ENCODE measurements around the gene CAPSL.
"Not testable (repeated sequence)": the region's sequence is repeated elsewhere in the genome, so short reads cannot be mapped to it uniquely, and the experiment has no call there.

CAPSL gene

DNA sequence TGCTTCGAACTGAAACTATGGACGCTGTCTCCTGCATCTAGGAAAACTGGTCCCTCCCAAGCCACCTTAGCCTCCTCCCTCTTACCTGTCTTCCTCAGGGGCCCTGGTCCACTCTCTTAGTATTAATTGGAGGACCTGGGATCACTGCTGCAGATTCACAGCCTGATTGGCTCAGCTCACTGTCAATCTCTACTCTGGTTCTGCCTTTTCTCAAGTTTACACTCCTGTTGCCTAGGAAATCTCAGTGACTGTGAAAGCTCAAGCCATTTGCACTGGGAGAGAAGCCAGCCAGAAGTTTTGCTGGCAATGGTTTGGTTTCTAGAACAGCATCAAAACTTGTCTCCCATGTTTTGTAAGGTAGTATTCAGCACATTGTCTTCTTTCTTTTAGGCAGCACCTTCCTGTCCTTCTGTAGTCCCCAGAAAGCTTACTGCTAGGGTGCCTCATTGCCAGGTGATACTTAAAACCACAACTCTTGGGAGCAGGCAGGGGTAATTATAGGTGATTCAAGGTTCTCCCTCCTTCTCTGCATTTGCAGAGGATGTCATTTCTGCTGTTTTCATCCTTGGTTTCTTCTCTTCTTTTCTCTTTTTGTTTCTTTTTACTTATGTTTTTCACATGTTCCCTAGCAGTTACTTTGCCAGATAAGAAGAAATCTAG, at the start of gene CAPSL:
TSS of gene CAPSL (minus strand) at position 55 of the 660 bp plus-strand sequence. CDS start 17,502 bp downstream, outside the sequence.
- DNase-seq (ENCODE audit: low read depth), result peak; percentile 36

DNA sequence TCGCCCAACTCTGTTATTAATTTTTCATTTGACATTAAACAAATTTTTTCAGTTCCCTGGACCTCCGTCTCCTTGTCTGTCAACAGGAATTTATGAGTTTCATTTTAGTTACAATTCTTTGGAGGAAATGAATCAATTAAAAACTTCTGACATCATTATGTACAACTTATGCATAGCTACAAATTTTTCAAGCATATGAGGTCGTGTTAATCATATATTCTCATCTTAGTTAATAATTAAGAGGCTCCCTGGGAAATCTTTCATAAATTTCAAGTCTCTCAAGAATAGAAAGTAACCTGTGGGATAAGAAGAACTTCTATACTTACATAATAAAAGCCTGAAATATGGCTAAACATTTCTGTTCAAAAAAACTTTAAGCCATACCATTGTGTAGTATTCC, 49.4 kb upstream of the CAPSL start:
- DNase-seq (ENCODE audit: low read depth), result no peak

DNA sequence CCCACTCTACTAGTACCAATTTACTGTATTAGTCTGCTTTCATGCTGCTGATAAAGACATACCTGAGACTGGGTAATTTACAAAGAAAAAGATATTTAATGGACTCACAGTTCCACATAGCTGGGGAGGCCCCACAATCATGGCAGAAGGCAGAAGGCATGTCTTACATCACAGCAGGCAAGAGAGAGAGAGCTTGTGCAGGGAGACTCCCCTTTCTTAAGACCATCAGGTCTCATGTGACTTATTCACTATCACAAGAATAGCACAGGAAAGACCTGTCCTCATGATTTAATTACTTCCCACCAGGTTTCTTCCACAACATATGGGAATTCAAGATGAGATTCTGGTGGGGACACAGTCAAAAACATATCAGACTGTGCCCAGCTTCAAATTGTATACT, 41.3 kb upstream of the CAPSL start:
- no peak for DNase-seq (ENCODE audit: low read depth)

DNA sequence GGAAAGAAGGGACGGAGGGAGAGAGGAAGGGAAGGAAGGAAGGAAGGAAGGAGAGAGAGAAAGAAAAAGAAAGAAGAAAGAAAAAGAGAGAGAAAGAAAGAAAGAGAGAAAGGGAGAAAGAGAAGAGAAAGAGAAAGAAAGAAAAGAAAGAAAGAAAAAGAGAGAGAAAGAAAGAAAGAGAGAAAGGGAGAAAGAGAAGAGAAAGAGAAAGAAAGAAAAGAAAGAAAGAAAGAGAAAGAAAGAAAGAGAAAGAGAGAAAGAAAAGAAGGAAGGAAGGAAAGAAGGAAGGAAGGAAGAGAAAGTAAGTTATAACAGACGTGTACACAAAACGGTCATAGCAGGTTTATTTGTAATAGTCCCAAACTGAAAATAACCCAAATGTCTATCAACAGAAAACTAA, 38.4 kb upstream of the CAPSL start:
- DNase-seq (ENCODE audit: low read depth), result not testable (repeated sequence)

DNA sequence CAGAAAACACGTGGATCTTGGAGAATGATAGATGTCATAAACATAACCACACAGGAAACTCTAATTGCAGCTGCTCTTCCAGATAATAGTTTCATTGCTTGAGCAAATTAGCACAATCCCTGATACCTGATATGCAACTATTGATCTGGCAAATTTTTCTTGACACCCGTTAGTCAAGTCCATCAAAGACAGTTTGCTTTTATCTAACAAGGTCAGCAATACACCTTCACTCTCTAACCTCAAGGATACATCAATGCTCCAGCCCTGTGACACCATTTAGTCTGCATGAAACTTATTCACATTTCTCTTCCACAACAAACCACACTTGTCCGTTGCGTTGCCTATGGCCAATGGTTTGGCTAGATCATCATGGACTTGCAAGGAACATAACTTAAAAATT, 36.1 kb upstream of the CAPSL start:
- DNase-seq (ENCODE audit: low read depth), result no peak

DNA sequence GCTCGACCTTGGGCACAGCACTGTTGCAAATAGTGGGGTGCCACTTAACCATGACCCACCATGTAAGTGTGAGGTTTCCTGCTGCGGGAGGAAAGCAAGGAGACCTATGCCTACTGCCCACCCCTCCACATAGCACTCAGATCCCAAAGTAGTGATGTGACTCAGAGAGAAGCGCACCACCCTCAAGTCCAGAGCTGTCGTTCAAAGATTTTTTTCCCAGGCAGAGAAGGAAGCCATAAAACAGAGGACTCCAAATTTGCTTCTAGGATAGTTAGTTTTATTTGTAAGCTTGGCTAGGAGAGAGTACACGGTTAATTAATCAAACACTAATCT, 33.4 kb upstream of the CAPSL start:
- DNase-seq (ENCODE audit: low read depth), result no peak

DNA sequence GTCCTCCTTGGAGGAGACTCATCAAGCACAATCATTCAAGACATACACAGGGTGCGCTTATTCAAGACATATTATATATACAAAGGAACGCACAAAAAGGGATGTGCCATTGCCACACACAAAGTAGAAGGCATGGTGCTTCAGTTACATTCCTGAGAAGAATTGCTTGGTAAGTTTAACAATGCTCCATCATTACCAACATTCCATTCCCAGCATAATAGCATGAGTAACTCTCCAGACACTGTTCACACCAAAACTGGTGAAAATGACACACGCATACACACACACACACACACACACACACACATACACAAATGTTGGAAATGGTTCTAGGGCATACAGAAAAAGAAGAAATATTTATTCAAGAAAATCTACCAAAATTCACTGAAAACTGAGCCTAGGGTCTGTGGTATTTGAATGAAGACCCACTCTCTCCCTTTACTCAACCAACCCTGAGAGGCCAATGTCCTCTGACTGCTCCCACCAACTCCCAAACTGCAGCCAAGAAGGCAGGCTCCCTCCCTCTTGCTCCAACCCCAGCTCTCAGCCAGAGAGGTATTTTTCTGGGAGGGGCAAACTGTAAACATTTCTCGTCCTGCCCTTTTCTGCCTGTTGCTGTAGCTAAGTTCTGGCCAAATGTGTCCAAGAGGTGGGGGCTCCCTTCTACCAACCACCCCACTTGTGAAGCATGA, 32.9 kb upstream of the CAPSL start:
- no peak for DNase-seq (ENCODE audit: low read depth)

DNA sequence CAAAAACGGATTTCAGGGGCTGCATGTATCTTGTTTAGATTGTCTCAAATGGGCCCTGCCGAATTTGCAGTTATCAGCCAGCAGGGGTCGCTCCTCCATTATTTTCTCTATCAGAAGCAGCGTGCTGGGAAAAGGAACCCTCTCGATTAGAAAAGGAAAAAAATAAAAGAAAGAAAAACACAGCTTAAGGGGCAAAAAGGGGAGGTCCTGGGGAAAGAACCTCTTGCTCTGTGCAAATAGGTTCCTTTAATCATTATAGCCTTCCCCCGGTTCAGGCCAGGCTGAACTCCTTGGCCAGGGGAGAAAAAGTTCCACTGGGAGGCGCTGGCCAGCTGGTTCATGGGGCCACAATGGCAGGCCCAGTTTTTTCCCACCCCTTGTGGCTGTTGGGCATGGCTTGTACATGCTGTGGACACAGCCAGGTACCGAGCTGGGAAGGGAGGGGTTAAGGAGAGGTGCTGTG, 25.0 kb upstream of the CAPSL start:
- DNase-seq (ENCODE audit: low read depth), result peak; percentile 51

DNA sequence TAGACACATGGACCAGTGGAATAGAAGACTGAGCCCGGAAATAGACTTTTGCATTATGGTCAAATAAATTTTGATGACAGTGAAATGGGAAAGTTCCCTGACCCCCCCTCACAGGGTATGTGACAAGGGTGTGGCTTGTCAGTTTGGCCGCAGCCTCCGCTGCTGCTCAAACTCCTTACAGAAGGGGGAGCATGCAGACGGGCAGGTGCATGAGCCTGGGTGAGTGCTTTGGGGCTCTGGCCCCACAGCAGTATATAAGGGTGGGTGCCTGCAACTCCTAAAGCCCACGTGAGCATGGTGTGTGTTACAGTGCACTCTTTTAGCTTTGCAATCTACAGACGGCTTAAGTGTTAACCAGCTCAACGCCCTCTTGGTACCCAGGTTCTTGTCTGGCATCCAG, 21.9 kb upstream of the CAPSL start:
- DNase-seq (ENCODE audit: low read depth), result no peak

DNA sequence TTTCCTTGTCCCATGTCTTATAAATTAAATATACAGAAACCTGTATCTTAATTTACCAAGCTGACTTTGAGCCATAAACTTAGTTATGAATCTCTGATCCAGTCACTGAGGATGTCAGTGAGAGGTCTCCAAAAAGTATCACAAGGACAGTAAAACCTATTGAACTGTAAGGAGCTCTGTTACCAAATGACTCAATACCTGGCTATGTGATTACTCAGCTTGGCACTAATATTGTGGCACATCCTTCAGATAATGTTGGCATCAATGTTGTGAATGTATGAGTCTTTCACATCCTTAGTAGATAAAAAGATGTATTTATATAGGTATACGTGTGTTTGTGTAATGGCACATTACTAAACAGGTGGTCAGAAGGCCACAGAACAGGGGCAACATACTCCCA, 18.0 kb upstream of the CAPSL start:
- peak; percentile 24 for DNase-seq (ENCODE audit: low read depth)

DNA sequence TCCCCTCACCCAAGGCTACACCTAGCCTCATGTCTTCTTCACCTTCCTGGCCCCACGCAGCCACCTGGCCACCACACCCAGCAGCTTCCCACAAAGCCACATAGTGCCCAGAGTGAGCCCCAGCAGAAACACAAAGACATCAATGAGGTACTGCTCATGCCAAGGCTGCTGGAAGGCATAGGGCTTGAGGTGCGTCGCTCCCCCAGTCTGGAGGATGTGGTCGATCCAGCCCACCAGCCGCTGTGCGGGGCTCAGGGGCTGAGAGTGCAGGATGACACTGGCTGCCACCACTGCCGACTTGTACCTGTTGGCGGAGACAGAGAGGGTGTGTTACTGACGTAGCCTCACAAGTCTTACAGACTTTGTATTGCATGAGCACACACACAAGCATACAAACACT, 15.8 kb upstream of the CAPSL start:
- no peak for DNase-seq (ENCODE audit: low read depth)

DNA sequence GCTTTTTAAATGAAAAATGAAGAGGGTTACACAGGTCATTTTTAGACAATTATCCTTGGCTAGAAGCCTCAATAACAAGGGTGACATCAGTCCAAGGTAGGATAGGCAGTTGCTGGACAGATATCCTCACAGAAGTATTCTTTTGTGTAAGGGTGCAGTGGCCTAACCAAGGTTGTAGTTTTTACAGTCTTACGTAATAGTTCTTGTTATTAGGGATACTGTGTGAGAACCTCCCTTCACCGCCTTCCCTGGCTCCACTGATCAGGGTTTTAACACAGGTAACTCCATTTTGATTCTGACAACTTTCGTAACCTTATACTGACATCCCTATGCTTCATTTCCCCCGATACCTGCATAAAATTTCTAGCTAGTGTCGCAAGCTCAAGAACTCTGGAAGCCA, 8.7 kb upstream of the CAPSL start:
- no peak for DNase-seq (ENCODE audit: low read depth)

DNA sequence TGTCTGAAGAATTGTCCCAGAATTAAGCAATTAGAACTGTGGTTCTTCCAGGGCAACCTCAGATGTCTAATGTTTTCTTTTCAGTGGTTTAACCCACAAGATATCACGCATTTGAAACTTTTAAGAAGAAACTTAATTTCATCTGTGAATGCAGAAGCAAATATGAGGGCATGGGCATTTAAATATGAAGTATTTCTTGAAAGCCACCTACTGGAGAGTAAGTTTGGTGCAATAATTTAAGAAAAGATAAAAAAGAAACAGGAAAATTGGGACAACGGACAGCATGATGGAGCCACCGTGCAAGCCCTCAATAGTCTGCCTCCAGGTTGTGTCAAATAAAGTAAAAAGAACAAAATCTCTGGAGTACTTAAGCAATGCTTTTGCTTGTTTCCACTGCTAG, 1.2 kb upstream of the CAPSL start:
- DNase-seq (ENCODE audit: low read depth), result peak; percentile 28

DNA sequence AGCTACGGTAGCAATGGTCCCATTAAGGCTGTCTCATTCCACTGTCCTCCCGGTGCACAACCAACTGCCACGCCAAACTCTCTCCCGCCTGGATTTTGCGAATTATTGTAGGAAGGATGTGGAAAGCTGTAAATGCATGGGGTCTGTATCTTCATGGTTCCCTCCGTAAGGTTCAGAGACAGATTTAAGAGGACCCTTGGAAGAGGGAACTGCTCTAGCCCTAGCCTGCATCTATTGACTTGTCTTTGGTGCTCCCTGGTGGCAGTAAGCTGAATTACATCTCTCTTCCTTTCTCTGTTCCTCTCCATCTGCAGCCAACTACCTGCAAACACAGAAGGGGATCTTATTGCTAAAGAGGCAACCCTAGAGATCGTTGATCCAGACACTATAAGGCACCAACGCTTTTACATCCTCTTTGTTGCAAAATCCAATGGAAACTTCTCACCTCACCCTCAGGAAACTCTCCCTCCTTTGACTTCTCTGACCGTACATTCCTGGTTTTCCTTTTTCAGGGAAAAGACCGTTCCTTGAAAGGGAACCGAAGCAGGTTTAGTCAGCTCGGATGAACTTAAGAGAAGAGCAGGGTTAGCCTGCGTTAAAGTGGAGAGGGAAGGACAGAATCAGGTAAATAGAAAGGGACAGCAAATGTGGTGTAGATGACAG, 11.9 kb downstream of the CAPSL start:
- peak; percentile 73 for DNase-seq (ENCODE audit: low read depth)

DNA sequence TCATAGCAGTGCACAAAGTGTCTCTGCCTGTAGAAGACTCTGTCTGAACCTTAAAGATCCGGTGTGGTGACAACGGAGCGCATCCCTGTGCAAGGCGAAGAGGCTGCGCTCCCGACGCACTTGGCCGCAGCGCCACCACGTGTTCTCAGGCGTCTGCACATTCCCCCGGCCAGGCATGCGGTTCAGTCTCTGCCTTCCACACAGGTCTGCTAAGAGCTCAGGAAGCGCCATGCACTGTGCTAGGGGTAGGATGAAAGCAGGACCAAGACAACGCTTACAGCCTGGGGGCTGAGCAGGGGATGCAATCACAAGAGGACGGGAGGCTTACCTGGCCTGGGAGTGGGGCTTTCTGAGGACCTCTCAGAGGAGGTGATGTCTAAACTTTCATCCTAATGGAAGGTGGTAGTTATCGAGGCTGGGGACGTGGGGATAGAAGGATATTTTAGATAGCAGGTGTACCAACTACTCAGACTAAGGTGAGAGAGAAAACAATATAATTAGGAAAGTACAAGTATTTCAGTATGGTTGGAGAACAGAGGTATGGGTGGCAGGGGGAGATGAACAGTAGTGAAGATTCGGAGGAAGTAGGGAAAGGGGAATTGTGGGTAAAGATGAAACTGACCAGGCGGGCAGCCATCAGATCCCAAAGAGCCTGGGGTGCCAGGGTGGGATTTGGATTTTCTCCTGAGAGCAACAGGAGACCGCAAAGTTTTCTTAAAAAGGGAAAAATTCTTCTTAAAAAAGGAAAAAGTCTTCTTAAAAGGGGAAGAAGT, 13.3 kb downstream of the CAPSL start:
- DNase-seq (ENCODE audit: low read depth), result peak; percentile 87

DNA sequence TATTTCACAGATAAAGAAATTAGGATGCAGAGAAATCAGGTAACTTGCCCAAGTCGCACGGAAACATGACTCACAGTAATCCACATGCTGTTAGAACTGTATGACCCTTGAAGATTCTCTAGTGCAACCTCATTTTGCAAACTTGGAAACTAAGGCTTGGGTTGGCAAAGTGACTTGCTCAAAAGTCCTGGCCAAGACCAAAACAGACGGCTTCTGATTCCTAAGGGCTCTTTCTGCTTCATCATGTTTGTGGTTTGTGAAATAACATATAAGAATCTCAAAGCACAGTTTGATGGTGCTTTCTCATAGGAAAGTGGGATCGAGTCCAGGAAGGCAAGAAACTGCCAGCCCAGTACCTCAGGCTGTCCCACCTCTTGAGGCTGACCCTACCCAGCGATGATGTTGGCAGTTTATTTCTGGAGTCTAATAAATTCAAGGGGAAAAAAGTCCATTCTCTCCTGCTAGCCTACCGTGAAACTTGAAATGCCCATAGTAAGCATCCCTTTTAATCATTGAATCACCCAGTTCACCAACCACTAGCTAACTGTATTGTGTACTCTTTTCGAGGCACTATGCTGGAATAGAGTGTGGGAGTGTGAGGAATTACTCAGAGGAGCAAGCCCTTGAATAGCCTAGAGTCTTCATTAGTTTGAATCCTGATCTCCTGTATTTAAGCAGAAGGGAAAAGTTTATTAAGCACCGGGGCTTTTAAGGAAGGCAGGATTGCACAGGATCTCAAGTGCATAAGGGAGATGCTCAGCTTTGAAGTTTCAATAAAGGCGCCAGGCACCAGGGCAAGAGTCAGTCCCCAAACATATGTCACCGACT, 14.1 kb downstream of the CAPSL start:
- peak; percentile 86 for DNase-seq (ENCODE audit: low read depth)

DNA sequence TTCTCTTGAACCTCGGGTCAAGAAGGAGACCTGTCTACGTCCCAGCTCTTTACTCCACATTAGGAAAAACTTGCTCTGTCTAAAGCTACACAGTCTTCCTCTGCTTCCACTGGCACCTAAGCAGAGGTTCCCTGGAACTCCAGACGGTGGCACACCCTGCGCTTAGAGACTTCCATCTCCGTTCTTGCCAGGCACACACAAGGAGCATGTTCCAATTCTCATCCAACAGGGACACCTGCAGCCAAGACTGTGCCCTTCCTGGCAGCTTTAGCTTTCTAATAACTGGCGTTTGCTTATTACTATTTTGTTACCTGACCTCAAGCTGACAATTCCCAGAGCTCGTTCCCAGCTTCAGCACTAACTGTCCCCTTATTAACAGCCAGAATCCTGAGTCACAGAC, 16.0 kb downstream of the CAPSL start:
- no peak for DNase-seq (ENCODE audit: low read depth)

DNA sequence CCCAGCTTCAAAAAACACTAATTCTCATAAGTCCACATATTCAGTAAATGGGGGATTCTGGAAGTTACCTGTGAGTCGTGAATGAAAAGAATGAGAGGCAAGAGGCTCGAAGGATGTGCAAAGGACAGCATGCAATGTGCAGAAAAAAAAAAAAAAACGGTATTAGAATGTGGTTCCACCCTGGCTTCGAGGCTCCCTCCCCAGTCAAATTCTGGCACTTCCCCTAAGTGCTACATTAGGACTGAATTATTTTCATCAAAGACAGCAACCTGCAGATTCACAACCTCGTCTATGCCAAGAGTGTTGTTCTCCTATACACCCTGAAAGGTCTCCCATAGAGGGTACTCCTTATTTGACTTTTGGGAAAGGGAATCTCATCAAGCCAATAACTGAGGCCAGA, 16.5 kb downstream of the CAPSL start:
- DNase-seq (ENCODE audit: low read depth), result no peak

DNA sequence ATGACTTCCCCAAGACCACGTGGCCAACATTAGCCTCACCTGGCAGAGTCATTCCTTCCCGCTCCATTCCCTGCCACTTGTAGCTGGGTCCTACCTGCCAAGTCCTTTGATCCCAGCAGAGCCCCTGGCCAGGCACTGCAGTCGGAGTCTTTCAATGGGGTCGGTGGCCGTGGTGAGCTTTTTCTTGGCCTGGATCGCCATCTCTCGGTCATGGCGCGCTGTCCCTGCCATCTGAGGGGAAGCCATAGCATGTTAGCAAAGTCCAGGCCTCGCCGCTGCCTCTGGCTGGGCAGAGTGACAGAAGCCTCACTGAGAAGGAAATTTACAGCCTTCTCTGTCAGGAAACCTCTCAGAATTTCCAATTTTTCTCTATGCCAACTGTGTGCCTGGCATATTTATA, 17.5 kb downstream of the CAPSL start:
- DNase-seq (ENCODE audit: low read depth), result no peak

DNA sequence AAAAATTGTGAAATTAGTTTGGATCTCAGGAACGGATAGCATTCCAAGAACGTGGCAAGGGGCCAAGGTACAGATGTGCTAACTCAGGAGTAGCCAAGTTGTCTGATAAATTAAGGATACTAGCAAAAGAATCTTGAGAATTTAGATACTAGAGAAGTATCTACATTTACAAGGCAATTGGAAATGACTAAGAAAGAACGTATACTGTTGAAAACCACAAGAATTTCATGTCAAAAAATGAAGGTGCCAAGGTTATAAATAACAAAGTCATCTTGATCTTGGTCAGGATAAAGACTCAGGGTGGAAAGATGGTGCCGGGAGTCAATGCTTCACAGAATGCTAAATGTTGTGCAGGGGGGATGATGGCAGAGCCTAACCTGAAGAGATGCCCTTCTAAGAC, 19.2 kb downstream of the CAPSL start:
- DNase-seq (ENCODE audit: low read depth), result peak; percentile 94

DNA sequence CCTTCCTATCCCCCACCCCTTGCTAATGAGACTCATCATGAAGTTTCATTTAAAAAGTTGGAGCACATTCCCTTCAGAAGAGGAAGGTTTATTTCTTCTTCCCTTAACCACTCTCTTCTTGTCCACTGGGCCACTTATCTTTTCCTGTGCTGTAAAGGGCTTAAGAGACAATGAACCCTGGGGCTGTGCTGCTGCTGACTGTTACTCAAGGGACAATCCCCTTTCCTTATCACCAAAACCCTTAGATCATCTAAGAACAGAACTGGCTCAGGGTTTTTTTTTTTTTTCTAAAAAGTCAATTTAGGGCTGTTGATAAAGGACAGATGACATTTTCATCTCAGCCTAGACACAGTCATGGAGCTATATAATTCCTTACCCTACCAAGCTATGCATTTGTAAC, 29.6 kb downstream of the CAPSL start:
- no peak for DNase-seq (ENCODE audit: low read depth)

DNA sequence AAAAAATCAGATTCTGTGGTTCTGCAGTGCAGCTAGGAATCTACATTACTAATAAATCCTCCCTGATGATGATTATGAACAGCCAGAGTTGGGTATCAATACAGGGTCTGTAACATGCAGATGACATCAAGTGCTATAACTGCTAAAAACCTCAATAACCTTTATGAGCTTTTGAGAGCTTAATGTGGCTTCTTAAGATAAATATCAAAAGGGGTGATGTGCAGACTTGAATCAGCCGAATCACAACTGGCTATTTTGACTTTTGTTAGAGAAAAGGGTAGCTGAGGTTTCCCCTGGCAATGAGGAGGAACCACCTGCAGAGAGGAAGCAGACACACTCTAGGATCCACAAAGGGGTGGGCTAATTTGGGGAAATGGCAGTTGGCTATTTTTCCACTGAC, 30.2 kb downstream of the CAPSL start:
- no peak for DNase-seq (ENCODE audit: low read depth)

Data from ELR (cell line).